ENCODE data around the gene LIPG. TPM values are rescaled to one million over a fixed set of nuclear protein-coding genes. Genes with fewer than 3 reads are reported as not detected.
A peak's percentile ranks its signal among the peaks of the same experiment; 100 is the strongest.

The LIPG gene
- total RNA-seq, 2 donors from 2014 or later, result 0.51 to 0.93 TPM

DNA sequence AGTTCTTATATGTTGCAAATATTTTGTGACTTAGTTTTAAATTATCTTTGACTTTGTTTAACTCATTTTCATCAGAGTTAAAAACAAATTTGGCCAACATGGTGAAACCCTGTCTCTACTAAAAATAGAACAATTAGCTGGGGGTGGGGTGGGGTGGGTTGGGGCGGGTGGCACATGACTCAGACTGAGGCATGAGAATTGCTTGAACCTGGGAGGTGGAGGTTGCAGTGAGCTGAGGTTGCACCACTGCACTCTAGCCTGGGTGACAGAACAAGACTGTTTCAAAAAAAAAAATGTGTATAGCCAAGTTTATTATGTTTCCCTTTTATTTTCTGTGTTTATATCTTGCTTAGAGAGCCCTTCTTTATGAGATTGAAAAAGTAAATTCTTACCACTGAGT lies 14.2 kb upstream of the LIPG start:
- Histone ChIP-seq H3K36me3 (no peaks in the 10 kb centered on the region), H3K27me3 (no peaks in the 10 kb centered on the region), H3K27ac (no peak overlapping the region), H3K4me3 (no peak overlapping the region), H3K4me1 (no peaks in the 10 kb centered on the region), H3K9me3 (no peaks in the 10 kb centered on the region)
- no peak for DNase-seq (ENCODE audit: low spot score)
- TF ChIP-seq CTCF (IDR thresholded peaks at IDR 0.05), result no peak

- DNase-seq (ENCODE audit: low spot score), result no peak
- no peak for TF ChIP-seq CTCF (IDR thresholded peaks at IDR 0.05)
- H3K27ac ChIP-seq, result no peak overlapping the region
Observed at GRCh38 chr18:49548229-49548636, 13.6 kb upstream of the LIPG start.

DNA sequence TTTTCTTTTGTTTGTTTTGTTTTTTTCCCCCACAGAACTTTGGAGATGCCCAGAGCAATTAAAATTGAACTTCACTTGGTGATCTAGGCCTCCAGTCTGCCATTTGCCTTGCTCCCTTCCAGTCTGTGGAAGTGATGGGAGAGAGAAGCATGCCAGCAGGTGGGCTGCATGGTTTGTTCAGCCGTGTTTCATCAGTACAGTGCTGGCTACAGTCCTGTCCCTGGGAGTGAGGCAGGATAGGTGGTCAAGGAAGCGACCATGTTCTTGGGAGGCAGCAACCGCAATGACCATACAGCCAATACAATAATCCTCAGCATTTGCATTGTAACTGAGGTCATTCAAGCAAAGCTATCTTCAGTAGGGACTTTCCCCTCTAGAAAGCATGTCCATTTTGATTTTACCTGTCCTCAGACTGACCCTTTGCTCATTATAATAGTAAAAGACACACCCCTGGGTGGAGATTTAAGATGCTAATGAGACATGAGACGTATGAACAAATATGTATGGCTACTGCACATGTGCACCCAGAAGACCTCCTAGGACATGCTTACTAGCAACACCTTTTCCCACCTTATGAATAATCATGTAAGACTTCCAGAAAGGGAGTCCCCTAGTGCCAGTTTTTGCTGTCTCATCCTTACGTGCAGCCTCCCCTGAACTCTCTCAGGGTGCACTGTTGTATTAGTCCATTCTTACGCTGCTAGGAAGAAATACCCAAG lies 11.1 kb upstream of the LIPG start:
- no peak for TF ChIP-seq CTCF (IDR thresholded peaks at IDR 0.05)
- H3K27me3 ChIP-seq, result no peaks in the 10 kb centered on the region
- no peak overlapping the region for H3K27ac ChIP-seq
- DNase-seq (ENCODE audit: low spot score), result no peak
- no peaks in the 10 kb centered on the region for H3K36me3 ChIP-seq
- no peaks in the 10 kb centered on the region for H3K9me3 ChIP-seq
- H3K4me1 ChIP-seq, result no peaks in the 10 kb centered on the region
- H3K4me3 ChIP-seq, result no peak overlapping the region

More at GRCh38 chr18:49548229-49548636, 13.6 kb upstream of the LIPG start:
- H3K27me3 ChIP-seq, result no peaks in the 10 kb centered on the region
- no peaks in the 10 kb centered on the region for H3K36me3 ChIP-seq
- no peaks in the 10 kb centered on the region for H3K9me3 ChIP-seq
- no peaks in the 10 kb centered on the region for H3K4me1 ChIP-seq
- no peak overlapping the region for H3K4me3 ChIP-seq

DNA sequence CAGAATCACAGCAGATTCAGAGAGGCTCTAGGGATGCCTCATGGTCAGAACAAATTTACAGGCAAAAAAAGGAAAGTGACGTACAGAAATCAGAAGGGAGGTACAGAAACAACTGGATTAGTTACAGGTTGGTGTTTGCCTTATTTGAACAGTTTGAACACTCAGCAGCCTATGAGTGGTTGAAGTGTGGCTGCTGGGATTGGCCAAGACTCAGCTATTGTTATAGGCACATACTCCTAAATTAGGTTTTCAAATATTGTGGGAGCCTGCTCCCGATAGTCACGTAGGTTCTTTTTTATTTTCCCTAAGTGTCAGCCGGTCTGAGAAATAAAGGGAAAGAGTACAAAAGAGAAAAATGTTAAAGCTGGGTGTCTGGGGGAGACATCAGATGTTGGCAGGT lies 8.9 kb upstream of the LIPG start:
- no peak for DNase-seq (ENCODE audit: low spot score)
- no peaks in the 10 kb centered on the region for H3K9me3 ChIP-seq
- no peak overlapping the region for H3K4me3 ChIP-seq
- H3K36me3 ChIP-seq, result no peaks in the 10 kb centered on the region
- no peak for TF ChIP-seq CTCF (IDR thresholded peaks at IDR 0.05)
- H3K27ac ChIP-seq, result no peak overlapping the region
- H3K4me1 ChIP-seq, result no peaks in the 10 kb centered on the region
- H3K27me3 ChIP-seq, result no peaks in the 10 kb centered on the region

DNA sequence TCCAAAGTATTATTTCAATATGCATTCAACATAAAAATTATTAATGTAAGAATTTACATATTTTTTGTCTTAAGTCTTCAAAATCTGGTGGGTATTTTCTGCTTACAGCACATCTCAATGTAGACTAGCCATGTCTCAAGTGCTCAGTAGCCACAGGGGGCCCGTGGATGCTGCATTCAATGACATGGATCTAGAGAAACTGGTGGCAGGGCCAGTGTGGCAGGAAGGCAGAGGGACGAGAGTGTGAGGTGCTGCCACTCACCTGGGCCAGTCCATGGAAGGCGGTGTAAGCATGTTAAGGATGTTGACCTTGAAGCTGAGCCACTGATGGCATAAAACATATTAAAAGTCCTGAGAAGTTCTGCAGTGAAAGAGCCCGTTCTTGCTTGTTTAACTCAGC lies 6.2 kb upstream of the LIPG start:
- Histone ChIP-seq H3K4me3 (no peak overlapping the region), H3K27ac (no peak overlapping the region), H3K4me1 (peaks cover 0 to 4% of the 10 kb centered on the region in 2 donors), H3K9me3 (no peaks in the 10 kb centered on the region), H3K36me3 (no peaks in the 10 kb centered on the region), H3K27me3 (peaks cover 3 to 11% of the 10 kb centered on the region in 2 donors)
- no peak for TF ChIP-seq CTCF (IDR thresholded peaks at IDR 0.05)
- peak; percentile 34 for DNase-seq (ENCODE audit: low spot score)

DNA sequence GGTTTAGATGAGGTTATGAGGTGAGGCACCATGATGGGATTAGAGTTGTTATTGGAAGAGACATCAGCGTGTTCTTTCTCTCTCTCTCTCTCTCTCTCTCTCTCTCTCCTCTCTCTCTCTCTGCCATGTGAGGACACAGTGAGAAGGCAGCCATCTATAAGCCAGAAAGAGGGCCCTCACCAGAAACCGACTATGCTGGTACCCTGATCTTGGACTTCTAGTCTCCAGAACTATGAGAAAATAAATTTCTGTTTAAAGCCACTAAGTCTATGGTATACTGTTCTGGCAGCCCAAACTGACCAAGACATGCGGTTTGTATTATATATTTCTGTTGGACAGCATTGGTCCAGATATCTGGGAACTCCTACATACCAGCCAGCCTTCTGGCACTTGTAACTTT lies 3.5 kb upstream of the LIPG start:
- H3K4me3 ChIP-seq, result no peak overlapping the region
- peaks cover 0 to 28% of the 10 kb centered on the region in 2 donors for H3K4me1 ChIP-seq
- no peaks in the 10 kb centered on the region for H3K36me3 ChIP-seq
- H3K27me3 ChIP-seq, result peaks cover 13 to 29% of the 10 kb centered on the region in 2 donors
- TF ChIP-seq CTCF (IDR thresholded peaks at IDR 0.05), result no peak
- H3K9me3 ChIP-seq, result no peaks in the 10 kb centered on the region
- no peak overlapping the region for H3K27ac ChIP-seq
- no peak for DNase-seq (ENCODE audit: low spot score)
